ENCODE results near the gene GABRG3.

Gene GABRG3

DNA sequence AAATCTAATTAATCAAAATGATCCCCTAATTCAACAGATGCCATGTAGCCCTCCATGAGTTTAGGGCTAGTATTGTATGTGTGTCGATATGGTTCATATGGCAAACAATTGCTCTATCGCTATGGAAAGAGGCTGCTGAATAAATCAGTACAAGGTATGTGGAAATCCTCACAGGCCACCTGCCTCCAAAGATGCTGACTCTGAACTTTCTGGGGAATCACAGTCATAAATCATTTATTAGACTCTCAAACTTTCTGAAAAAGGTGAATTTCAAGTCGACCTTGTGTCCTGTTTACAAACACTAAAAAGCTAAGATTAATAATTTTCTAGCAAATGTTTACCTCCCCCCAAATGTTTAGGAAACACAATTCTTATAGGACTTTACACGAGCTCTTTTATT lies 462.6 kb downstream of the GABRG3 start:
- no peak for DNase-seq

DNA sequence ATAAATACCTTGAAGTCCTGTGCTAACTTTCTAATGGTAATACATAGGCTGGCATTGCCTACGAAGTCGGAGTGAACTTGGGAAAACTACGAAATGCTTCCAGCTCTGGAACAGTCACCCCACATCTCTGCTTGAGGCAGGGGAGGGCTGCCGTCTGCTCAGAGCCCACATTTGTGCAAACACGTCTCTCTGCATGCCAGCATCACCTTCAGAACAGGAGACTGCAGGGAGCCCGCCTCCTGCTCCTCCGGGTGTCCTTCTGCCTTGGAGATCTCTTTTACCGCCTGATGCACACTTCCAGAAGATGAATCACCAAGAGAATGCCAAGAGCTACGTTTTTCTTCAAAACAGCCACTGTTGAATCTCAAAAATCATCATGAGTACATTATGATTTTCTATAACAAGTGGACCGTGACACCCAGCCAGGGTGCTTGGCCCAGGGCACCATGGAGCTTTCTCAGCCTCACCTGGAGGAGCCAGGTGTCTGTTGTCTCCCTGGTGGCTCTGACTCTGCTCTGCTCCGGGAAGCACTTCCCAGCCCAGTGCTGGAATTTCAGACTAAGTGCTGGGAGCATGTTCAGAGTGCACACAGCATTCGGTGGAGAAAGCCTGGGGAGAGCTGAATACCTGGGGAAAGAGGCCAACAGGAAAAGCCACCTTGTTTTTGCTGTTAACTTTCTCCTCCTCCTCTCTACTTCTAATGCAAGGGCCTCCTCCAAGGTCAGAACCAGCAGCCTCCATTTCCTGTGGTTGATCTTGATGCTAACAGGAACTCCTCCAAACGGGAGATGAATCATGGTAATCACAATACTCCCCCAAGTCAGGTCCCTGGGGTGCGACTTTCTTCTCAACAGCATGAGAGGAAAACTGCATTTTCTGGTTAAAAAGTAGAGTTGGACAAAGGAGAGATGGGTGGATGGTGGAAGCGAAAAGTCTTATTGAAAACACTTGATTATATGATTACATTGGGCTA lies 467.7 kb downstream of the GABRG3 start:
- DNase-seq: no peak

DNA sequence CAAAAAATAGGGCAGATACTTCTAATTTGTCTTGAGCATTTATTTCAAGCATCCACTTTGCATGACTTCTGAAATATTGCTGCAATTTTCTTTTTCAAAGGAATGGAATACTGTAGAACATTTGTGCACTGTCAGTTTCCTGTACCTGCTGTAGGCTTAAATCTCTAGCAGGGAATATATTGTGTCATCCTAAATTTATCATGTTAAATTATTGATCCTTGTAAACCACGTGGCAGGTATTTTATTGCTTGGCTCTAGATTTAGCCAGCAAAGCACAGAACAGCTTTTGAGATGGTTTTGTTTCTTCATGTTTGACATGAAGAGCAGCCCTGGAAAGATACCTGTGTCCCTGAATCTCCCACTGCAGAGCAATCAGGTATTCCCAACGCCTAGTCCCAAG lies 470.1 kb downstream of the GABRG3 start:
- no peak for DNase-seq

DNA sequence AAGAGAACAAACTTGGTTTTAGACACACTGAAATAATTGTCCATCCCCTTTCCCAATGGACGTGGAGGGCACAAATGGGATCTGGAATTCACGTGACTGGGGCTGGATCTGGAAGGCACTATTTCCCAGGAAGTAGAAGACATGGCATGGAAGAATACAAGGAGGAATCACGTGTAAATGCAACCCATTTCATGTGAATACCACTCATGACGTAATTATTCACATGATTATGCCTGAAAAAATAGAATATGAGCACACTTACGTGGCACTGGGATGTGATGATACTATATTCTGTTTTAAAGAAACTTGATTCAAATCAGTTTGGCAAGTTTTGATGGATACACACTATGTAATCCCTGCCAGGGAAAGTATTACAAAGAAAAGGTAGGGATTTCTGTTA lies 477.3 kb downstream of the GABRG3 start:
- DNase-seq: no peak

DNA sequence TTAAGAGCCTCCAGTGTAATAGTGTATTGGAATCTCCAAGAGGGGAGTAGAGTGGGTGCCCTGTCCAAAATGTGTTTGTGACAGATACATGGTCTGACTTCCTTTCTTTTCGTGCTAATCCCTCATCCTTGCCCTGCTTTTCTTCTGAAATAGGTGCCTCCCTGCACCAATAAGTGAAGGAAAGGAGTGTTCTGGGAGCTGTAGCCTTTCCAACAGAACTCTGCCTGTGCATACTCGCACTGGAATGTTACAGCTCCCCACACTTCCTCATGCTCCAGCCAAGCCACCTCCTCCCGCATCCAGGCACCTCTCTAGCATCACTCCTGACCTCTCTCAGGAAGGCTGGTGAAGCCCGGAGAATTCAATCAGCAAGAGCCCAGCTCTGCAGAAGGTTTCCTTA lies 478.0 kb downstream of the GABRG3 start:
- DNase-seq: no peak

DNA sequence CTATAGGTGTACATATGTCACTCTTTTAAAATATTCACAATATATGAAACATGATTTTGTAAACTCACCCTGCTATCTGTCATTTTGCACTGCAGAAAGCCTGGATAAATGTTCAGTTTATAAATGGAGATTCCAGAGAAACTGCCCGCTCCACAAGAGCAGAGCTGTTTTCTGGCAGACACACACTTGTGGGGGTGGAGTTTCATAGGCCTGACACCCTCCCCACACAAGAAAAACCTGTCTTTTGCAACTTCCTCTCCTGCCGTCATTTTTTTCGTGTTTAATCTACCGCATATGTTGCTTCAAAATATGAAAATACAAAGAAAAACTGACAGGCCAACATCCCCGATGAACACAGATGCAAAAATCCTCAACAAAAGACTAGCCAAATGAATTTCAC lies 479.0 kb downstream of the GABRG3 start:
- DNase-seq: no peak

DNA sequence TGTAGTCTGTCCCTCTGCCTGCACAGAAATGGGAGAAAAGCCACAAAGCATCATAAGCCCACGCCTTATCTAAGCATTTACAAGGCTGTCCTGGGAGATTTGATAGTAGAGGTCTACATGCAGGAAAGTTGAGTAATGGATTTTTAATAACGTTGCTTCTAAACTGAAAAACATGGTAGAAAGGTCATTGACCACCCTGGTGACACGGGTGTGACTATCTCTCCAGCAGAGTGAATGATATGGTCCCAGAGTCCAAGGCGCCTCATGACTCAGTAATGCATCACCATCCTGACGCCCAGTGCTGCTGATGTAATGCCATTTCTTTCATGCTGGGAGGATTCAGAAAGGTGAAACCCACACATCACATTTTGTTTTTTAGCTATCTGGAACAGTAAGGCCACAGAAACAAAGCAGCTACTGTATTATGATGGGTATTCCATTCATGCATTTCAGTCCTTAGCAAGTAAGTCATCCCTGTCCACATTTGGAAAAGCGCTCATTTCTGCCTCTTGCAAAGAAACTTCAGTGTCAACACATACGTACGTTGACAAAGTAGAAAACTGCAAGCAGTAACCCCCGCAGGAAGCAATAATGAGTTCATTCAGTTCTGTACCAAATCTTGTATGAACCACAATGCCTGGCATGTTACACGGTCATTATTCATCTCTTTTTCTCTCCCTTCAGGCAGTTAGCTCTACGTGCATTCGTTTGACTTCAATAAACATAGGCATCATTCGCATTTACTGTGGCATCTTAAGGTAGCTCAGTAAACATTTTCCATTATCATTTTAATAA lies 483.5 kb downstream of the GABRG3 start:
- DNase-seq: no peak

- DNase-seq: no peak
Measured at GRCh38 chr15:27456807-27457206, 485.8 kb downstream of the GABRG3 start.

DNA sequence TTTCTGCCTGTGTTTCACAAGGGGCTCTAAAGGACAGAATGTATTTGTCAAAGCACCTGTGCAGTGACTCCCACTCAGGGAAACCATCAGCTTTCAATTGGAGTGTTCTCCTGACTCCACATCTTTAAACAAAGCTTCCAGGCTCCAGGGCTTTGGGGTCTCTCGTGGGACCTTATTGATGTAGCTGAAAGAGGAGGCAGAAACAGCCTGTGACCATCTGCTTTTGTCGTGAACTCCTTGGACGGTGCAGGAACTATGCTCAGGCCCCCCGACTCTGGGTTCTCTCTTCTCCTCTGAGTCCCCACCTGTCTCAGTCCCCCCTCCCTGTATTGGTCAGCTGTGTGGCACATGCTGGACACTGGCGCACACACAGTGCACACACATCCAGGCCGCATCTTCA lies 486.8 kb downstream of the GABRG3 start:
- no peak for DNase-seq

DNA sequence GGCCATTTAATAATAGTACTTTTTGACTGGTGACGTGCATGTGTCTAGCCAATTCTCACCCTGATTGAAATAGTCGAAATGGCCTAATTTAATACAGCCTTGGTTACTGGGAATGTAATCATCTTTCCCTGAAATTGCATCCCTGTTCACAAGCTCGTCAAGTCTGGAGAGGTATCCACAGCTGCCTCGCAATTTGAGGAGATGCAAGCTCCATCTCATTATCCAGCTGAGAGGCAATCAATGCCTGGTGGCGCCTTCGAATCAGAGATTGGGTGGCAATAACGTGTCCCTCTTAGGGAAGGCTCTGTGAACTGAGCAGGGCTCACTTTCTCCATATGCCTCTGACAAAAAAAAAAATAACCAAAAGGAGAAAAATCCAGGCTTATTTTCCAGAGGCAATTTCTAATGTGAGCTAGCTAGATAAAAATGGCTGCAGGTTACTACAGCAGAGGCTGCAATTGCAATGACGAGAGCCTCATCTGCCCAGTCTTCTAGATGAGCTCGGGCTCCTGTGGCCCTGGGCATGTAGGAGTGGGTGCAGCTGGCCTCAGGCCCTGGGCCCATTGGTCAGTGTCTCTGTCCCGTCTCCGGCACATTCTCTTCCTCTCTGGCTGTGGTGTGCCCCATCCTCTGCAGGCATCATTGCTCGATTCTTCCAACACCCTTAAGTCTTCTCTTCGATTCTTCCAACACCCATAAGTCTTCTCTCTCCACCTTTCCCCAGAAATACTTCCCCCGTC lies 487.5 kb downstream of the GABRG3 start:
- DNase-seq: no peak

GRCh38 chr15:27459836-27460235 lies 488.9 kb downstream of the GABRG3 start:
- no peak for DNase-seq

DNA sequence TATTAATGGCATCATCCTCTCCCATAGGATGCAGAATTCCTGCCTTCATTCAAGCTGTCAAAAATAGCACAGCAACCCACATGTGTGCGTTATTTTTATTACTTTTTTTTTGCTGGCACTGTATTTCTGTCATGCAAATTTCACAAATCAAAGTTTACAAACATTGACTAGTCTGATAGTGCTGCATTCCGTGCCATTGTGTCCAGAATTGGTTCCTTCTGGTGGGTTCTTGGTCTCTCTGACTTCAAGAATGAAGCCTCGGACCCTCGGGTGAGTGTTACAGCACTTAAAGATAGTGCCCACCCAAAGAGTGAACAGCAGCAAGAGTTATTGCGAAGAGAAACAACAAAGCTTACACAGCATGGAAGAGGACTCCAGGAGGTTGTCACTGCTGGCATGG lies 490.2 kb downstream of the GABRG3 start:
- no peak for DNase-seq

- DNase-seq: no peak
Measured at GRCh38 chr15:27463525-27464088, 492.6 kb downstream of the GABRG3 start.

- no peak for DNase-seq
Measured at GRCh38 chr15:27464941-27465612, 494.1 kb downstream of the GABRG3 start.

DNA sequence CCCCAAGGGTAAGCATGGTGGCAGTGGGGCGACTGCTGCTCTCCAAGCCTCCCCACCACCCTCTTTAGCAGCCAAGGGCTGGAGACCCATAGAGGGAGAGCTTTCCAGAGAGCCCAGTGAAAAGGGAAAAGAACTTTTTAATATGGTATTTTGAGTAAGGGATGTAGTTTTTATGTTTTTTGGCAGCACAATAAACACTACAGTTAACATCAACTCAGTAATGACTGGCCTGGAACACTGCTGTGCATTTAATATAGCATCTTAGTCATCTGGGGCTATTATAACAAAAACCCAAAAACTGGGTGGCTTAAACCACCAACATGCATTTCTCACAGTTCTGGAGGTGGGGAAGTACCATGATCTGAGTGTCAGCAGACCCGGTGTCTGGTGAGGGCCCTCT lies 495.8 kb downstream of the GABRG3 start:
- no peak for DNase-seq

- no peak for DNase-seq
Measured at GRCh38 chr15:27468151-27468591, 497.2 kb downstream of the GABRG3 start.

GRCh38 chr15:27473845-27474244 lies 502.9 kb downstream of the GABRG3 start:
- DNase-seq: no peak

GRCh38 chr15:27475395-27475794 lies 504.4 kb downstream of the GABRG3 start:
- no peak for DNase-seq

GRCh38 chr15:27479296-27480140 lies 508.5 kb downstream of the GABRG3 start:
- no peak for DNase-seq

- DNase-seq: no peak
Measured at GRCh38 chr15:27480141-27480530, 509.2 kb downstream of the GABRG3 start.

DNA sequence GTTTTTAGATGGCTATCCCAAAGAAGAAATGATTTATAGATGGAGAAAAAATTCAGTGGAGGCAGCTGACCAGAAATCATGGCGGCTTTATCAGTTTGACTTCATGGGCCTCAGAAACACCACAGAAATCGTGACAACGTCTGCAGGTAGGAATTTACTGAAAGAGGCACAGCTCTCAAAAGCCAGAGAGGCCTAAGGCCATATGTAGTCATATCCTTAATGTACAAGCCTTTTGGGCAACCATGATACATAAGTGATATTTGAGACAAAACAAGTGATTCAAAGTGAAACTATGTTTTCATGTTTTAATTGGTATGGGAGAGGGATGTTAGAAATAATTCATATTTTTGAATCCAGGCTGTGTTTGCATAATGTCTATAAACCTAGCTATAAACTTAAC lies 509.7 kb downstream of the GABRG3 start:
- no peak for DNase-seq

All from NCI-H226 (cell line).